Measurements from ENCODE around the gene CSNK2A1.
"Not testable (repeated sequence)": the region's sequence is repeated elsewhere in the genome, so short reads cannot be mapped to it uniquely, and the experiment has no call there.

The CSNK2A1 gene

DNA sequence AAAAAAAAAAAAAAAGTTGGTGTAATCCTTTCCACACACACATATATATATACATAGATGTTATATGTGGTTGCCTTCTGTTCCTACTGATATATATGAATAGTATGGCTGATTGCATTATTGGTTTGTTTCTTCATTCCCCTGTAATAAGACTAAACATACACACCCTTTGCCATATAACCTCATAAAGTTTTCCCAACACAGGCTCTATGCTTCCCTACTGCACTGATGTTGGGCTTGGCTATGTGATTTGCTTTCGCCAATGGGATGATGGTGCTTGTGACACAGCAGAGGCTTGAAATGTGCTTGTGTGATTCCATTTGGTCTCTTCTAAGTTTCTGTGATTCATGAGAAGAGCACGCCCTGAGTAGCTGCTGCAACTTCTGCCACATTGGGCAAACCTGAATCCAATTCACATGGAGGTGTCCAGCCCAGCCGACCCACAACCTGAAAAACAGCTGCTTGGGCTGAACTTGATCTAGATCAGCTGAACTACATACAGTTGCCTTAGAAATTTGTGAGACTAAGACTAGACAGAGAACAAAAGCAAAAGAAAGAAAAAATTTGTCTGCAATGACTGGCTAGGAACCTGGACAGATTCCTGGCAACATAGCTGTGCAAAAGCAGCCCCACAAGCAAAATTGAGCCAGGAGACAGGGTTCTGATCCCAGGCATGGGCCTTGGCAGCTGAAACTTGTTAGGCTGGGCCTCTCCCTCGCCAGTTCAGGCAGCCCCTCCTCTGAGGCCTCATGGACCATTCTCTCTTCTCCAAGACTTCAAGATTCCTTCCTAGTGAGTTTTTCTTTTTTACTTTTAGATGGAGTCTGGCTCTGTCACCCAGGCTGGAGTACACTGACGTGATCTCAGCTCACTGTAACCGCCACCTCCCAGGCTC, 67.9 kb downstream of the CSNK2A1 start:
- no peak for DNase-seq
- in situ Hi-C loops (cut with HindIII; ENCODE audit: low pct_ligation_motif_present, low pct_unique_long_range_greater_than_20kb, low sequenced_read_pairs) = no loop called here

DNA sequence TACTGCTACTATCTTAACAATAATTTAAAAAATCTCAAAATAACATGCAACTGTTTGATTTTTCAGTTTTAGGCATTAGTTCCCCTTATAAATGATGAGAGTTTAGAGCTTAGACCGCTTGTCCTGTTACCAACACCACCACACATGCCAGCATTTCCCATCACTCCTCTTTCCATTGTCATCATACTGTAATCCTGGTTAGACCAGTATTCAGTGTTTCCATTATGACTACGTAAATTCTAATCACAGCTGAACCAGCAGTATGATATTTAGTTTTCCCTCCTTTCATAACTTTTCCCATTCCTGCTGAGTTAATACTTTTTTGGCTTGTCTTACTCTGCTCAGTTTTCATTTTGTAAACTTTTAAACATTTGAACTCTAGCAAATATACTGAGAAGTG, 69.0 kb downstream of the CSNK2A1 start:
- in situ Hi-C loops (cut with HindIII; ENCODE audit: low pct_ligation_motif_present, low pct_unique_long_range_greater_than_20kb, low sequenced_read_pairs) = no loop called here
- DNase-seq = no peak

DNA sequence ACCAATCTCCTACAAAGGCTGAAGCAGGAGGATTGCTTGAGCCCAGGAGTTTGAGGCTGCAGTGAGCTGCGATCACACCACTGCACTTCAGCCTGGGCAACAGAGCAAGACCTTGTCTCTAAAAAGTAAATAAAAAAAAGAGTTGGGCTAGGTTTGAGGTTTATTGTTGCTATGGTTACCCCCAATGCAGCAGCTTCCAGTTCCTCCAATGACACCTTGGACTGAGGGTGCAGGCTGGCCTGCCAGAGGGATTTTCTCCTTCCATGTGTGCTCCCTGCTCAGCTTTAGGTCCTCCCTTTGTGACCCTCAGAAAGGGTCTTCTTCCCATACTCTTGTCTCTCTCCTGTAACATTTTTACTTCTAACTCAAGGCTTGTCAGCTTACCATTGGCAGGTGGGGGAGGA, 70.7 kb downstream of the CSNK2A1 start:
- in situ Hi-C loops (cut with HindIII; ENCODE audit: low pct_ligation_motif_present, low pct_unique_long_range_greater_than_20kb, low sequenced_read_pairs) = no loop called here
- no peak for DNase-seq

DNA sequence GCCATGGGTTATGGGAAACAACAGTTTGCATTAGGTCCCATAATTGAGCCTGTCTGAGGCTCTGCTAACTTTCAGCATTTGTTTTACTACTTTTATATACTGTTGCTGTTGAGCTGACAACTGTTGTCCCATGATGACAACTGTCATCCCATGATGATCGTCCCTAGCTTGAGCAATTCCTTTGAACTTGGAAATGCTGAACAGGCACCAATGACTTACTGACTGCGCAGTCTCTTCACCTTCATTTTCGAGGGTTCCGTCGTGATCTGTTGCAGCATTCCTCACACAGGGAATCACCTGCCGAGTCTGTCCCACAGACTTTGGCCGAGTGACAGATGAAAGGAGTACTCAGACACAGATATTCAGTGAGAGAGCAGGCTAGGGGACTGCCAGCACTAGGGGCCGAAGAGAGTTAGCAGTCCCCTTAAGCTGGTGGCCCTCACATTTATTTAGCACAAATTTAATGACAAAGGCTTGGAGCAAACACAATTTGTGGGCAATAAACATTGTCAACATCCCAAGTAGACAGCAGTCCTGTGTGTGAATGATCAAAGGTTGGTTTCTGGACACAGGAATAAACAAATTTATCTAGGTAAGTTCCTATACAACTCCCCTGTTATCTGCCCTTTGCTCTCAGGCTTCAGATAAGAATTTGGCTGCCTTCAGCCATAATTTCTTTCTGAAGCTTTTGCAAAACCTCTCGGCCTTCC, 71.3 kb downstream of the CSNK2A1 start:
- no peak for DNase-seq
- in situ Hi-C loops (cut with HindIII; ENCODE audit: low pct_ligation_motif_present, low pct_unique_long_range_greater_than_20kb, low sequenced_read_pairs) = no loop called here

DNA sequence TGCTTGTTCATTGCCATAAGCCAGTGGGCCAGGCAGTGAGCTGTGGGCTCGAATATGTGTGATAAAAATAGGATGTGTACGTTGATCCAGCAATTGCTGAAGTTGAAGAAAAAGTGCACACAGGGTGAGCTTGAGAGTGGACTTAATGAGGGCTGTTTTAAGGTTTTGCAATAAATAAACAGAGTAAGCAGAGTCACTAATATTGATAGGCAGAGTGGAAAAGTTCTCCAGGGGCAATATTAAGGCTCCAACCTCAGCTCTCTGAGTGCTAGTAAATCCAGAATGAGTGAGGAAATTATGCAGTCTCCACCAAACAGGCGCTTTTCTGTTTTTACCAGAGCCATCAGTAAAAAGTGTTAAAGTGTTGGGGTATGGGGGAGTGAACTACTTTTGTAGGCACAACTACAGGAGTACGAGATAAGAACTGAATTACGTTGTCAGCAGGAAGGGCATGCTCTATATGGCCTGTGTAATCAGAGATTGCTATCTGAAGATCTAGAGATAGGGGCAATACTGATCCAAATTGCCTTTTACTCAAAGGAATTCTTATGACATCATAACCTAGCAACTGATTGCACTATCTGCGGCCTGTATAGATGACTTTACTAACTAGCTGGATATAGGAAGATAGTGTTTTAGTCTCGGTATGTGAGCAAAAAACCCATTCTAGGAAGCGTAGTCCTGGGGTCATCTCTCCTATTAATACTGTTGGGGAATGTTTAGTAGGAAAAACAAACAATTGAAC, 73.7 kb downstream of the CSNK2A1 start:
- in situ Hi-C loops (cut with HindIII; ENCODE audit: low pct_ligation_motif_present, low pct_unique_long_range_greater_than_20kb, low sequenced_read_pairs) = no loop called here
- DNase-seq = no peak

DNA sequence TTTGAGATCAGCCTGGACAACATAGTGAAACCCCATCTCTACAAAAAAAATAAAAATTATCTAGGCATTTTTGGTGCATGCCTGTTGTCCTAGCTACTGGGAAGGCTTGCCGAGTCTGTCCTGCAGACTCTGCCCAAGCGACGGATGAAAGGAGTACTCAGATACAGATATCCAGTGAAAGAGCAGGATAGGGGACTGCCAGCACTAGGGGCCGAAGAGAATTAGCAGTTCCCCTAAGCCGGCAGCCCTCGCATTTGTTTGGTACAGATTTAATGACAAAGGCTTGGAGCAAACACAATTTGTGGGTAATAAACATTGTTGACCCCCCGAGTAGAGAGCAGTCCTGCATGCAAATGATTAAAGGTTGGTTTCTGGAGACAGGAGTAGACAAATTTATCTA, 75.8 kb downstream of the CSNK2A1 start:
- DNase-seq = no peak
- in situ Hi-C loops (cut with HindIII; ENCODE audit: low pct_ligation_motif_present, low pct_unique_long_range_greater_than_20kb, low sequenced_read_pairs) = no loop called here

DNA sequence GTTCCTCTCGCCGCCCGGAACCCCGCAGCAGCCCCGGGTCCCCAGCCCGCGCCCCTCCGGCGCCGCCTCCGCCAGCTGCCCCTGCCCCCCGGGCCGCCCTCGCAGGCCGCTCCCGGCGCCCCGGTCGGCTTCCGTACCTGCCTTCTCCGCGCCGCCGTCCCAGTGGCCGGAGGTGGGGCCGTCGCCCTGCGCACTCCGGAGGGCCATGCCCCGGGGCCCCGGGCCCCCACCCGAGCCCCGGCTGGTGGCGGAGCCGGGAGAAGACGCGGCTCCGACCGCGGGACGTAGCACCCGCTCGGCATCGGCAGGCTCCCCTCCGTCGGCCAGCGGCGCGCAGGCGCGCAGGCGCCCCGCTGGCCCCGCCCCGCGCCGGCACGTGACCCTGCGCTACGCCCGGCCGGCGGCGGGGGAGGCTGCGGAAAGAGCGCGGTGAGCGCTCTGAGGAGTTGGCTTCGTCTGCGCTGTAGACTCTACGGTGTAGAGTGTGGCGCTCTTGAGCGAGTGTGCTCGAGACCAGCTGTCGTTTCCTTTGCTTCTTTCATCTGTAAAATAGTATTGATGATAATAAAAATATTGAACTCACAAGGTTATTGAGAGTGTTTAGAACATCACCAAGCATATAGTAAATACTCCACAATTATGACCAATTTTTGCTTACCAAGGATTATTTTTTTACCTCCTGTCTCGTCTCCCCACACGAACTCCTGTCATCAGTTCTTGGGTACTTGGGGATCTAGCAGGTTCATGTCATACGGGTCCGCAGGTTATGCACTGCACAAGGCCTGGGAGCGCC, 81.2 kb downstream of the CSNK2A1 start, which contains the start of gene TBC1D20:
TSS of gene TBC1D20 (minus strand) at position 335 of the 793 bp plus-strand sequence. CDS start at position 207, 128 bp downstream.
- peak; percentile 85 for DNase-seq
- in situ Hi-C loops (cut with HindIII; ENCODE audit: low pct_ligation_motif_present, low pct_unique_long_range_greater_than_20kb, low sequenced_read_pairs) = no loop called here

DNA sequence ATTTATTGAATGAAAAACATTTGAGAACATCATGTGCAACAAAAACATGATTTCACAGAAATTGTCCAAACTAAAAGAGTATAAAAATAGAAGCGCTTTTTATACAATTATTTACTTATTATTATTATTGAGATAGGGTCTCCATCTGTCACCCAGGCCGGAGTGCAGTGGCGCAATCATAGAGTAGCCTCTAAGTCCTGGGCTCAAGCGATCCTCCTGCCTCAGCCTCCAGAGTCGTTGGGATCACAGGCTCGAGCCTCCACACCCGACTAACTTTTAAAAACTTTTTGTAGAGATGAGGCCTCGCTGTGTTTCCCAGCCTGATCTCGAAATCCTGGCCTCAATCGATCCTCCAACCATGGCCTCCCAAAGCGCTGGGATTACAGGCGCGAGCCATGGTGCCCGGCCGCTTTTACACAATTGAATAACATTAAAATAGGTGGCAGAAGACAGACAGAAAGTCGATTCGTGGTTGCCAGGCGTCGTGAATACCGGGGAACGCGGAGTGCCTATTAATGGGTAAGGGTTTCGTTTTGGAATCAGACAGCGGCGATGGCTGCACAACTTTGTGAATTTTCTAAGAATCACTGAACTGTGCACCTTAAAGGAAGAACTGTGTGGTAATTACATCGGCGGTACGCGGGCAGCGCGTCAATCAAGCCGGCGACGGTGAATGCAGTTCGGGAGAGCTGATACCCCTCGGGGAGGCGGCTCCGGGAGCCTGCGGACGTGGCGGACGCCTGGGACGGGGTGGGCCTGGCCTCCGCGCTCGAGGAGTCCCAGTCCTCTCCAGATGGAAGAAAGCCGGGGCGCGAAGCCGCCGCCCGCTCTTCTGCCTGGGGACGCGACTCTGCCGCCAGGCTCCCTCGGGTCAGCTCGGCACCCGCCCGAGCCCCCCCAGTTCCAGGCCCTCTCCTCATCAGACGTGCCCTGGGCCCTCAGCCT, 82.1 kb downstream of the CSNK2A1 start:
- in situ Hi-C loops (cut with HindIII; ENCODE audit: low pct_ligation_motif_present, low pct_unique_long_range_greater_than_20kb, low sequenced_read_pairs) = no loop called here
- peak; percentile 43 for DNase-seq

DNA sequence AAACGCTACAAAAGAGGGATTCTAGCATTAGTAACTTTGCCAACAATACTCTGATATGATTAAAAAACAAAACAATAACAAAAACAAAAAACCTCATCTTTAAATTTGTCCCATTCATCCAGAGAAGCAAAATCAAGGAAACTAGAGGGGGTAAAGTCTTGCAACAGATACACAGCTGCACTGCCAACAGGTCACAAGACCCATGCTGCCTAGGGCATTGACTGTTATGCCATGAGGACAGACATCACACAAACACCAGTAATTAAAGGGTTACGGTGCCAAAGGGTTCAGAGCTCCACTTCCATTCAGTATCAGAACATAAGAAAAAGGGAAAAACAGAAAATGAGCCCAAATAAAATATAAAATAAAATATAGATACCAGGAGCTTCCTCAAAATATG, 82.9 kb downstream of the CSNK2A1 start:
- DNase-seq = no peak
- in situ Hi-C loops (cut with HindIII; ENCODE audit: low pct_ligation_motif_present, low pct_unique_long_range_greater_than_20kb, low sequenced_read_pairs) = no loop called here

DNA sequence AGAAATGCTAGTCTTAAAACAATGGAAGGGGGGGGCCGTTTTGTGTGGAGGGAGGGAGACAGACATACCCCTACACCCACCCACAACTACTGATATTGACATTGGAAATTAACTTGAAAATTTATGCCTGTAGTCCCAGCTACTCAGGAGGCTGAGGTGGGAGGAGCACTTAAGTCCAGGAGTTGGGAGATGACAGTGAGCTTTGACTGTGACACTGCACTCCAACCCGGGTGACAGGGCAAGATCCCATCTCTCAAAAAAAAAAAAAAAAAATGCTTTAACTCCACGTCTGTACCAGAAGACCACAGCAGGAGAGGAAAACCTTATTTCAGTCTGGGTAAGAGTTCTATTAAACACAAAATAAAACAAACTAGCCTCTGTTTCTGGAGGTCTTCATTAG, 83.4 kb downstream of the CSNK2A1 start:
- no peak for DNase-seq
- in situ Hi-C loops (cut with HindIII; ENCODE audit: low pct_ligation_motif_present, low pct_unique_long_range_greater_than_20kb, low sequenced_read_pairs) = no loop called here

DNA sequence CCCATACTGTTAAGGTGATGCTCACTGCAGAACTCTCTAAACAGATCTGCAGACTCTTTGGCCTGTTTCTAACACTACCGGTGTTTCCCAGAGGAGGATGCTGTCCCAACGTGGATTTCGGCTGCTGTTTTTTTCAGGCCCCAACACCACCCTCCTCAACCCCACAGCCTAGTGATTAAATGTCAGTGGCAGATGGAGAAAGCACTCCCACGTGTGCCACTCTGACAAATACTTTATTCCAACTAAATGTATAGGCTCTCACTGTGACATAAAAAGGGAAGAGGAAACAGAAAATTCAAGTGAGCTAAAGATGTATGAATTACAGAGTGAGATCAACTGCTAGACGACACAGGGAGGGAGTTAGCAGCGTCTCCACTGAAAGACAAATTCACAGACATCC, 84.8 kb downstream of the CSNK2A1 start:
- in situ Hi-C loops (cut with HindIII; ENCODE audit: low pct_ligation_motif_present, low pct_unique_long_range_greater_than_20kb, low sequenced_read_pairs) = no loop called here
- no peak for DNase-seq

DNA sequence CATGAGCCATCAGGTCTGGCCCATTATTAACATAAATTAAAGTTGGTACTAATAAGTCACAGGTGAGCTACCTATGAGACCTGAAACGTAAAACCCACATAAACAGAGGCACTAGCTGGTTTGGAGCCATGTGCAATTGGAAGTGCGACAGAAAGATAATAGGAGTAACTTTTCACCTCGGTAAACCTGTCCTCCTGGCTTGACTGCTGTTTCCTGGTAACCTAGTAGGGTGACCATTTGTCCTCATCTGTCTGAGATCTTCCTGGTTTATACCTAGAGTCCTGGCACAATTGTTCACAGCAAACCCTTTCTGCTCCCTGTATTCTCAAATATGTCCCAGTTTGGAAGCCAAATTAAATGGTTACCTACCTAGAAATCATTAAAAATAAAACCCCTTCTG, 88.6 kb downstream of the CSNK2A1 start:
- DNase-seq = no peak
- in situ Hi-C loops (cut with HindIII; ENCODE audit: low pct_ligation_motif_present, low pct_unique_long_range_greater_than_20kb, low sequenced_read_pairs) = no loop called here

DNA sequence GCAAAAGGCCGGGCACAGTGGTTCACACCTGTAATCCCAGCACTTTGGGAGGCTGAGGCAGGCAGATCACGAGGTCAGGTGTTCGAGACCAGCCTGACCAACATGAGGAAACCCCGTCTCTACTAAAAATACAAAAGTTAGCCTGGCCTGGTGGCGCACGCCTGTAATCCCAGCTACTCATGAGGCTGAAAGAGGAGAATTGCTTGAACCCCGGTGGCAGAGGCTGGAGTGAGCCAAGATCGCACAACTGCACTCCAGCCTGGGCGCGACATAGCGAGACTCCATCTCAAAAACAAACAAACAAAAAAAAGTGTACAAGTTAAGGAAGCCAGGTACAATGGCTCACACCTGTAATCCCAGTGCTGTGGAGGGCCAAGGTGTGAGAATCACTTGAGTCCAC, 91.6 kb downstream of the CSNK2A1 start:
- DNase-seq; in situ Hi-C loops (cut with HindIII; ENCODE audit: low pct_ligation_motif_present, low pct_unique_long_range_greater_than_20kb, low sequenced_read_pairs): not testable (repeated sequence)

DNA sequence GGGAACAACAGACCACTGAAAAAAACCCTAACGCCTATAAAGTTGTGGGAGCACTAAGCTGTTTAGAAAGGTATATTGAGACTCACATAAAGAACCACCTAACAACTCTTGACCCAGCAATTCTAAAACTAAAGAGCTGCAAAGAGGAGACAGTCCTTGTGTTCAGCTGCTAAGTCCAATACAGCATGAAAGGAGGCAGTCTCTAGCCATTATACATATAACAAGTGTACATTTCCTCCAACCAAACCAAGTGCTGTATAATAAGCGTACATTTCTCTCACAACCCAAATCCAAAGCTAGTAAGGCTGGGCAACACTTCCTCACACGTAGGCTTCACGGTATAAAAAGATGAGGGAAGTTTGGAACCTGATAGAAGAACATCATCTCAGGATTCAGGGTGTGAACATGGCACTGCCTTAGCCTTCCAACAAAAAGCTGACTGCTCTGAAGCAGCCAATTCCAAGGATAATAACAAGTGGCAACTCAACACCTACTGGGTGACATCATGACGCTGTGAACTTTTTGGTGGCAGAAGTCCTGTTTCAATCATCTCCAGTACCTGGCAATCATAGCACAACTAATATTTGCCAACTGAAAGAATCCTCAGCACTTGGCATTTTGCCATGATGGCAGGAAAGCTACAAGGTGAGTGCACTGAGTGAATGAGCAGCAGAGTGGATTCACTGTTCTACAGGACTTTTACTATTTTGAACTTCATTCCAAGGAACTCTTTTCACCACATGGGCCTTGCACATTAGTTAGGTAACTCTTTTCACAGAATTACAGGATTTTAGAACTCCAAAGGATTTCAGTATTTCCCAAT, 97.9 kb downstream of the CSNK2A1 start:
- in situ Hi-C loops (cut with HindIII; ENCODE audit: low pct_ligation_motif_present, low pct_unique_long_range_greater_than_20kb, low sequenced_read_pairs) = no loop called here
- no peak for DNase-seq

DNA sequence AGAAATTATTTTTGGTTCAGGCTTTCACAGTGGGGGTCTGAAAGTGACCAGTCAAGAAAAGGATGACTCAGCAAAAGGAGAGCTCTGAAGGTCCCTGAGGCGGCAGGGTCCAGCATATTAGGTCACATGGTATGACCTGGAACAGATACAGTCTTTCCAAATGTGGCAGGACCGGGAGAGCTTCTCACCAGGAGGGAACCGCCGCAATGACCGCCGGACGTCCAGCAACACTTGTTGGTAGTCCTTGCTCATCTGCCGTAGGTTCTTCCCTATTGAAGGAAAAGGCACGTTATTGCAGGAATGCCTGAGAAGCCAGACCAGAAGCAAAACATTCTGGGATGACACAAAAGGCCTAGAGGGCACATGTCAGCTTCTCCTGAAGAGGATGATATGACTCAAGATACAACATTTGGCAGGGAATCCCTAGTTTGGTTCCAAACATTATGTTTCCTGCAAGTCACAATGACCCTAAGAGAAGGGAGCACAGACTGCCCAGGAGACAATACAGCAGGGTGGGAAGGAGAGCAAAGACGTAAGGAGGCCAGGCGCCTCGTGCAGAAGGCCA, 98.6 kb downstream of the CSNK2A1 start:
- in situ Hi-C loops (cut with HindIII; ENCODE audit: low pct_ligation_motif_present, low pct_unique_long_range_greater_than_20kb, low sequenced_read_pairs) = no loop called here
- DNase-seq = no peak

DNA sequence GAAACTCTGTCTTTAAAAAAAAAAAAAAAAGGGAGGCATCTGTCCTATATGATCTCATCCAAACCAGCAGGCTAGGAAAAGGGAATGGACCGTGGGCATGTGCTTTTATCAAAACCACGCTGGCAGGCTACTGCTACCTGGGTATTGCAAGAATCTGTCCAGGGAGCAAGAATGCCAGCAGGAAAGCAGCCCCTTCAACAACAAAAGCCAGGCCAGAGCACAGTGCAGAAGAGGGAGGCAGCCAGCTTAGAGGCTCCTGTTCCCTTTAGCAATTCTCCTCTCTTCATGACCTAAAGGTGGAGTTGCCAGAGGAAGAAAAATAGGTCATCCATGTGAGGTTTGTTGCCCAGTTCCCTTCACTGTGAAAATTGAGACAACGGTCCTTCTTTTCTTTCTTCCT, 99.5 kb downstream of the CSNK2A1 start:
- DNase-seq = no peak
- in situ Hi-C loops (cut with HindIII; ENCODE audit: low pct_ligation_motif_present, low pct_unique_long_range_greater_than_20kb, low sequenced_read_pairs) = no loop called here
